Measurements from ENCODE around the gene HOXB3.
A peak's percentile ranks its signal among the peaks of the same experiment; 100 is the strongest.

HOXB3 gene

DNA sequence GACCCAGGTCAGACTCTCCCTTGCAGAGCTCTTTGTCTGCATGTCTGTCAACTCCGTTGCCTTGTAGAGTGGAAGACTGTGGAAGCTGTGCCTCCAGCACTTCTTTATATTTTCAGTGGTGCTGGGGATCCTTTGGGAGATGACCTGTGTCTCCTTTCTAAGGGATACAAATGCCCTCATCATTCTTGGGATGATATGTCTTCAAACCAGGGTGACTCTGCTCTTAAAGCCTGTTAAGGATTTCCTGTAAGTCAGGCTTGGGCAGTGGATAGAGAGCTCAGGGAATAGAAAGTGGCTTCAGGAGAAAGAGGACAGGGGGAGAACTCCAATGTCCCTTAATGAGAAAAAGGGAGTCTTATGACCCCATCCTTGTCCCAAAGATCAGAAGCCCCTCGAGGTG, 1.5 kb downstream of the HOXB3 start:
- DNase-seq (ENCODE audit: low read depth), result no peak
- H3K4me3 ChIP-seq (ENCODE audit: control insufficient read depth, low read depth, low read length), result peak overlapping the region; percentile 15
- TF ChIP-seq, protein P1, sequence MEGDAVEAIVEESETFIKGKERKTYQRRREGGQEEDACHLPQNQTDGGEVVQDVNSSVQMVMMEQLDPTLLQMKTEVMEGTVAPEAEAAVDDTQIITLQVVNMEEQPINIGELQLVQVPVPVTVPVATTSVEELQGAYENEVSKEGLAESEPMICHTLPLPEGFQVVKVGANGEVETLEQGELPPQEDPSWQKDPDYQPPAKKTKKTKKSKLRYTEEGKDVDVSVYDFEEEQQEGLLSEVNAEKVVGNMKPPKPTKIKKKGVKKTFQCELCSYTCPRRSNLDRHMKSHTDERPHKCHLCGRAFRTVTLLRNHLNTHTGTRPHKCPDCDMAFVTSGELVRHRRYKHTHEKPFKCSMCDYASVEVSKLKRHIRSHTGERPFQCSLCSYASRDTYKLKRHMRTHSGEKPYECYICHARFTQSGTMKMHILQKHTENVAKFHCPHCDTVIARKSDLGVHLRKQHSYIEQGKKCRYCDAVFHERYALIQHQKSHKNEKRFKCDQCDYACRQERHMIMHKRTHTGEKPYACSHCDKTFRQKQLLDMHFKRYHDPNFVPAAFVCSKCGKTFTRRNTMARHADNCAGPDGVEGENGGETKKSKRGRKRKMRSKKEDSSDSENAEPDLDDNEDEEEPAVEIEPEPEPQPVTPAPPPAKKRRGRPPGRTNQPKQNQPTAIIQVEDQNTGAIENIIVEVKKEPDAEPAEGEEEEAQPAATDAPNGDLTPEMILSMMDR (conservative IDR thresholded peaks at IDR 0.05; ENCODE audit: control insufficient read depth, insufficient read depth, low read depth, low read length), result no peak

DNA sequence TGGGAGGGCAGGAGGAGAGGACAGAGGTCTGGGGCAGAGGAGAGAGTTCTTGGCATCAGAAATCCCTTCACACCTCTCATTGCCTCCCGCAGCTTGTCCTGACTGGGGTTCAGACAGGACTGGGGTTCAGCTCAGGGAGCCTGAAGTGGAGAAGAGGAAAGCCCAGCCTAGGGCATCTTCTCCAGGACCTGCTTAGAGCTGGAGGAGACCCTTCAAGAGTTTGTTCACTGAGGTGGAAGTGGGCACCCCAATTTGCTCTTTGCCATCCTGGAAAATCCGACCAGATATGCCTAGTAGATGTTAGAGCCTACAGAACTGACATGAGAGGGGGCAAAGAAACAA, 2.0 kb downstream of the HOXB3 start:
- TF ChIP-seq, protein P1 (conservative IDR thresholded peaks at IDR 0.05; ENCODE audit: control insufficient read depth, insufficient read depth, low read depth, low read length), result no peak
- no peak overlapping the region for H3K4me3 ChIP-seq (ENCODE audit: control insufficient read depth, low read depth, low read length)
- DNase-seq (ENCODE audit: low read depth), result no peak

DNA sequence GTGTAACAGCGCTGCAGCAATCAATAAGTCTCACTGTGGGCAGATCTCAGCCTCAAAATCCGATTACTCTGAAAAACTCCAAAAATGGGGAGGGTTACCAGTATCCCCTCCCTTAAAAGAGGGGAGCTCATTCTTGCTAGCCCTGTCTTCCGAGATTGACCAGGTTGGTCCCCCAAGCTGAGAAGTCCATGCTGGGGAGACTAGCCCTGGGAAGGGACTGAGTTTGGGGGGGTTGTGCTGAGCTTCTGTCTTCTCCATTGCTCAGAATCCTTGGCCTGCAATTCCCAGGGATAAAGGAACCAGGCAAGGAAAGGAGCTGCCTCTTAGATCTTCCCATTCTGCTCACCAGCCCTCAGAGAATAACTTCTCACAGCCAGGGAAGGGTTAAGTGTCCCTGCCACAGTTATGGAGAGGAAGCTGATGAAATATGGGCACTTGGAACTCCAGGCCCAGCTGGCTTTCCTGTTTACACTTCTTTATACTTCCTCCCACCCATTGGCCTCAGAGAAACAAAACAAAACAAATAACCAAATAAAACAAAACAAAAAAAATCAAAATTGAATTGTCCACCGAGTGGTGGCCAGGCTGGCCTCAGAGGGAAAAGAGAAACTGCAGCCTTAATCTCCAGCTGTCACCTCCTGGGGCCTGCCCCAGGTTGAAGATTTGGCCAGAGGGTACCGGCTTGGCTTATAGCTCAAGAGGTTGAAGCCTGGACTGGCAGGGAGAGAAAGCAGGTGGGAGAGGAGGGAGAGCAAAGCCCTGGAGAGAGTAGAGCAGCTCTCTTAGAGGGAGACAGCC, 2.6 kb downstream of the HOXB3 start:
- H3K4me3 ChIP-seq (ENCODE audit: control insufficient read depth, low read depth, low read length), result peak overlapping the region; percentile 5
- DNase-seq (ENCODE audit: low read depth), result no peak
- TF ChIP-seq, protein P1 (conservative IDR thresholded peaks at IDR 0.05; ENCODE audit: control insufficient read depth, insufficient read depth, low read depth, low read length), result no peak

DNA sequence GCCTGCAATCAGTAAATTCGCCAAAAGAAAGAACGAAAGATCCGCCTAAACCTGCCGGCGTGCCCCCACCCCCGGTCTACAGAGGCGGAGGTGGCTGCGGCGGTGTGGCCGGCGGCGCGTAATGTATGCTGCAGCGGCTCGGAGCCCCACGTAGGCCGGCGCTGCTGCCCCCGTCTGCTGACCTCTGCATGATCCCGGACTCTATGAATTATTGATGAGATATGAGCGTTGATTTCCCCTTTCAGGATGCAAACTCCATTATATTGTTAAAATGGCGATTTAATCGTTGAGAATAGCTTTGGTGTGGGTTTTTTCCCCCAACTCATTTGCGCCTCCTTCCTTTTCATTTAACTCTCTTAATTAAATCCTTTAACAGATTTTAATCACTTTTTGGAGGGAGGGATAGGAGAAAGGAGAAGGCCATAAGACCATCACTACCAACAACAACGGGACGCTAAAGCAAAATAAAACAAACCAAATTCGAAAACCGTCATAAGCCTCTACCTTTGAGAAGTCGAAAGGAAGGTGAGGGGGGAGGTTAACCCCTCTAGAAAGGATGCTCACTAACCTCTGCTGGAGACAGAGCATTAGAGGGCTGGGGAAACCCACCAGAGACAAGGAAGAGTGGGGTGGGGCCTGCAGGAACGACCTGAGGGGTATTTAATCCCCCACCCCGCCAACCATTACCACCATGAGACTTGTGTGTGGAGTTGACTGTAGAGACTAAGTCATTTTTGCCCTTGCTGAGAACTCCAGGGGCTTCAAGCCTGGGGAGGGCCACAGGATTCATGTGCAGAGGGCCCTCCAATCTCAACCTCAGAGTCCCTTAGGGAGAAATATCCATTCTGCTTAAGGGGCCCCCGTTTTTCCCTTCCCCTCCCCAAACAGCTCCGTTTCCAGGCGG, 3.4 kb downstream of the HOXB3 start:
- no peak for DNase-seq (ENCODE audit: low read depth)

DNA sequence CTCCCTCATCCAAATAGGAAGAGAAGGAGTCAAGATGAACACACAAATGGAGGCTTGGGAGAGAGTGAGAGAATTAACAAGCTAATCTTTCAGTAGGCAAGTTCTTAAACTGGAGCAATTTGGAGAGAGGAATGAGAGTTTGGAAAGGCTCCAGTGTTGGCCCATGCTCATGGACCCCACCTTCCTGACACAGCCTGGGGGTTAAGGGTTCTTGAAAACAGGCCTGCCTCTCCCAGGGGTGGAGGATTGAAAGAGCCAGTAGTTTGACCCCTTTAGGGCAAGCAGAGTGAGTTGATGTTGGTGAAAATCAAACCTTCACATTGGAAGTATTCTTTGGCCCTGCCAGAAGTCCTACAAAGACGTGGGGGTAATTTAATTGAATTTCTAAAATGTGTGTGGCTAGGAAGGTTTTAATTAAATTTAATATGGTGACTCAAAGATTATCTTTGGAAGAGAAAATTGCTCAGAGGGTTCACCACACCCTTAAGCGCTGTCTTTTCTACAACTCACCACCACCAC, 5.8 kb downstream of the HOXB3 start:
- TF ChIP-seq, protein P1 (conservative IDR thresholded peaks at IDR 0.05; ENCODE audit: control insufficient read depth, insufficient read depth, low read depth, low read length), result no peak
- peak overlapping the region; percentile 78 for H3K4me3 ChIP-seq (ENCODE audit: control insufficient read depth, low read depth, low read length)
- peak; percentile 73 for DNase-seq (ENCODE audit: low read depth)

More for the DNA sequence above, 3.4 kb downstream of the HOXB3 start:
- TF ChIP-seq, protein P1 (conservative IDR thresholded peaks at IDR 0.05; ENCODE audit: control insufficient read depth, insufficient read depth, low read depth, low read length), result no peak
- peak overlapping the region; percentile 78 for H3K4me3 ChIP-seq (ENCODE audit: control insufficient read depth, low read depth, low read length)

DNA sequence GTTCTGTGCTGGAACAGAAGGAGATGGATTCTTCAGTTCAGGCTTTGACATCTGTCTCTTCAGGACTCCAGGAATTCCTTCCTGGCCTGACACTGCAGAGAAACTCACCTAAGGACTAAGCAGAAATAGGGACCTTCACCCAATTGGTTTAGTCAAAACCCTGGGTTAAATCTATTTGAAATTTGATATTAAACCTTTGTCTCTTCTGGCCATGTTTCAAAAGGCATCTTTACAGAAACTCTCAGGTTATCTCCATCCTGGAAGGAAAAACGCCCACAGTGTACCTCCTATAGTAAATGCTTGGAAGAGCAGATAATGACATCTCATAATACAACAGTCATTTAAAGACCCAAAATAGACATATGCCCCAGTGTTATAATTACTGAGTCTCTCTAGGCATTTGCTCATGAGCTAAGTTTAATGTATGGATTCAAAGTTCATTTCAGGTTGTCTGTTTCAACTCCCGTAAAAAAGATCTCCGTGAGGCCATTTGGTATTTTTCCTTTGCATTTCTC, 6.3 kb downstream of the HOXB3 start:
- H3K4me3 ChIP-seq (ENCODE audit: control insufficient read depth, low read depth, low read length), result no peak overlapping the region
- TF ChIP-seq, protein P1 (conservative IDR thresholded peaks at IDR 0.05; ENCODE audit: control insufficient read depth, insufficient read depth, low read depth, low read length), result no peak
- DNase-seq (ENCODE audit: low read depth), result no peak
